ENCODE results near the gene MRPL28.
A peak's percentile ranks its signal among the peaks of the same experiment; 100 is the strongest.
"Not testable (repeated sequence)": the region's sequence is repeated elsewhere in the genome, so short reads cannot be mapped to it uniquely, and the experiment has no call there.

MRPL28 gene

GRCh38 chr16:389352-389751 lies 19.0 kb upstream of the MRPL28 start:
- DNase-seq = no peak

- DNase-seq = not testable (repeated sequence)
Observed at GRCh38 chr16:387761-388666, 17.7 kb upstream of the MRPL28 start.

GRCh38 chr16:386641-387156 lies 16.4 kb upstream of the MRPL28 start:
- no peak for DNase-seq

GRCh38 chr16:383326-384051 lies 13.2 kb upstream of the MRPL28 start:
- DNase-seq = peak; percentile 50

- peak; percentile 74 for DNase-seq
Observed at GRCh38 chr16:381789-382717, 11.7 kb upstream of the MRPL28 start, which contains the start of gene PGAP6. PGAP6 (minus strand) TSS chr16:381978; CDS start chr16:381821, 157 bp downstream.

- no peak for DNase-seq
Observed at GRCh38 chr16:381012-381788, 10.9 kb upstream of the MRPL28 start.

- DNase-seq = no peak
Observed at GRCh38 chr16:380762-381011, 10.3 kb upstream of the MRPL28 start.

- DNase-seq = peak; percentile 39
Observed at GRCh38 chr16:379961-380761, 9.8 kb upstream of the MRPL28 start.

- DNase-seq = no peak
Observed at GRCh38 chr16:379183-379960, 9.0 kb upstream of the MRPL28 start.

GRCh38 chr16:378821-379182 lies 8.5 kb upstream of the MRPL28 start:
- no peak for DNase-seq

- DNase-seq = not testable (repeated sequence)
Observed at GRCh38 chr16:378113-378820, 7.9 kb upstream of the MRPL28 start.

- no peak for DNase-seq
Observed at GRCh38 chr16:377419-377951, 7.1 kb upstream of the MRPL28 start.

GRCh38 chr16:376817-377418 lies 6.6 kb upstream of the MRPL28 start:
- no peak for DNase-seq

- no peak for DNase-seq
Observed at GRCh38 chr16:375927-376816, 5.8 kb upstream of the MRPL28 start.

- DNase-seq = no peak
Observed at GRCh38 chr16:375212-375611, 4.9 kb upstream of the MRPL28 start.

- DNase-seq = no peak
Observed at GRCh38 chr16:374616-374926, 4.2 kb upstream of the MRPL28 start.

- no peak for DNase-seq
Observed at GRCh38 chr16:373848-374615, 3.7 kb upstream of the MRPL28 start.
